HepG2 (cell line): ENCODE data around the gene SYNC. TPM values are rescaled to one million over a fixed set of nuclear protein-coding genes. Genes with fewer than 3 reads are reported as not detected.

Experiments
- ATF7-NPFF ChIP-seq: sonication (generic); formaldehyde crosslinking; IDR thresholded peaks from 2 replicates; pipeline ENCODE4 v1.8.1; 2023; ENCODE audit warnings: mild to moderate bottlenecking, low read depth, missing genetic modification reagents, moderate library complexity
- BRD4 ChIP-seq: sonication (generic); formaldehyde crosslinking; IDR thresholded peaks from 2 replicates; pipeline ENCODE4 v1.4.0; 2020; ENCODE audit warnings: missing genetic modification reagents
- DNMT1 ChIP-seq: sonication (generic); formaldehyde crosslinking; IDR thresholded peaks from 2 replicates; pipeline ENCODE4 v1.5.1; 2020; ENCODE audit warnings: mild to moderate bottlenecking, missing genetic modification reagents
- E2F5 ChIP-seq: sonication (generic); formaldehyde crosslinking; conservative IDR thresholded peaks from 2 replicates; pipeline ENCODE4 v1.4.0; 2020; ENCODE audit warnings: missing genetic modification reagents
- EP300 ChIP-seq, 3 experiments: sonication (generic) in 1 of 3; formaldehyde crosslinking in 1 of 3; IDR thresholded peaks; 2 replicates each; pipeline versions ENCODE4 v1.5.1 to v1.6.1; 2011 to 2020; ENCODE audit warnings: low read depth in 2 of 3, low read length in 2 of 3, borderline replicate concordance in 1 of 3, improper control_type of control experiment in 1 of 3, mild to moderate bottlenecking in 1 of 3, missing genetic modification reagents in 1 of 3, moderate library complexity in 1 of 3
- HCFC1 ChIP-seq: fragments of 150-350 bp; IDR thresholded peaks from 2 replicates; pipeline ENCODE4 v1.6.1; 2014; ENCODE audit warnings: low read depth, low read length
- HOXA7 ChIP-seq: sonication (generic); formaldehyde crosslinking; IDR thresholded peaks from 2 replicates; pipeline ENCODE4 v1.8.1; 2022; ENCODE audit warnings: mild to moderate bottlenecking, missing genetic modification reagents, moderate library complexity
- KAT8 ChIP-seq: IDR thresholded peaks from 2 replicates; pipeline ENCODE4 v1.6.1; 2016; ENCODE audit warnings: missing genetic modification reagents, missing compliant biosample characterization
- MAFF ChIP-seq: IDR thresholded peaks from 2 replicates; pipeline ENCODE4 v1.6.1; 2011; ENCODE audit warnings: low read depth, low read length, improper control_type of control experiment
- MTF1 ChIP-seq: sonication (generic); formaldehyde crosslinking; IDR thresholded peaks from 2 replicates; pipeline ENCODE4 v1.5.0; 2020; ENCODE audit warnings: missing genetic modification reagents
- NFATC3 ChIP-seq: sonication (generic); formaldehyde crosslinking; IDR thresholded peaks from 2 replicates; pipeline ENCODE4 v1.5.1; 2020; ENCODE audit warnings: mild to moderate bottlenecking, missing genetic modification reagents
- NKX3-1 ChIP-seq: sonication (generic); formaldehyde crosslinking; IDR thresholded peaks from 2 replicates; pipeline ENCODE4 v1.5.0; 2020; ENCODE audit warnings: missing genetic modification reagents
- SAP130 ChIP-seq: IDR thresholded peaks from 2 replicates; pipeline ENCODE4 v1.6.1; 2016; ENCODE audit warnings: low read depth
- TCF12 ChIP-seq, 2 experiments: fragments of 450-650 bp in 1 of 2; sonication (generic) in 1 of 2; formaldehyde crosslinking in 1 of 2; IDR thresholded peaks; 2 replicates each; pipeline versions ENCODE4 v1.6.1 to v1.8.0; 2017 to 2022; ENCODE audit warnings: antibody characterized with exemption in 1 of 2, mild to moderate bottlenecking in 1 of 2, missing genetic modification reagents in 1 of 2, moderate library complexity in 1 of 2
- TFE3 ChIP-seq: IDR thresholded peaks from 2 replicates; pipeline ENCODE4 v1.6.1; 2016
- YEATS2 ChIP-seq: sonication (generic); formaldehyde crosslinking; IDR thresholded peaks from 2 replicates; pipeline ENCODE4 v1.4.0; 2020; ENCODE audit warnings: missing genetic modification reagents, borderline replicate concordance
- ZFP36 ChIP-seq: fragments of 150-350 bp; IDR thresholded peaks from 2 replicates; pipeline ENCODE4 v1.6.1; 2018; ENCODE audit warnings: borderline replicate concordance, low read length, low read depth; ENCODE audit not compliant: partially characterized antibody
- ZFP91 ChIP-seq: sonication (generic); formaldehyde crosslinking; IDR thresholded peaks from 2 replicates; pipeline ENCODE4 v1.9.0; 2022; ENCODE audit warnings: missing genetic modification reagents, mild to moderate bottlenecking, borderline replicate concordance
- ZNF558 ChIP-seq: sonication (generic); formaldehyde crosslinking; IDR thresholded peaks from 2 replicates; pipeline ENCODE4 v1.9.0; 2022; ENCODE audit warnings: mild to moderate bottlenecking, missing genetic modification reagents, borderline replicate concordance
- ZNF569 ChIP-seq: sonication (generic); formaldehyde crosslinking; IDR thresholded peaks from 2 replicates; pipeline ENCODE4 v1.5.0; 2020; ENCODE audit warnings: mild to moderate bottlenecking, missing genetic modification reagents, moderate library complexity, borderline replicate concordance
- ZNF570 ChIP-seq: sonication (generic); formaldehyde crosslinking; IDR thresholded peaks from 2 replicates; pipeline ENCODE4 v1.4.0; 2020; ENCODE audit warnings: mild to moderate bottlenecking, missing genetic modification reagents, borderline replicate concordance
- ZNF580 ChIP-seq: IDR thresholded peaks from 2 replicates; pipeline ENCODE4 v1.6.1; 2016; ENCODE audit warnings: low read depth, borderline replicate concordance
- polyA plus RNA-seq, 8 experiments: library from polyadenylated mRNA; depleted of rRNA in 3 of 8; stranded (reverse) in 7 of 8; unstranded in 1 of 8; fragments of >200 nt; fragmentation: Illumina TruSeq in 4 of 8; extraction: Trizol in 4 of 8; gene quantifications; 2 replicates each; pipeline versions ENCODE4 v1.2.1 to v1.2.3, GENCODE V29; 2011 to 2016; ENCODE audit warnings: low read depth in 4 of 8, missing spikeins in 1 of 8, mixed read lengths in 1 of 8; ENCODE audit not compliant: insufficient read depth in 1 of 8
- total RNA-seq, 5 experiments: library from RNA; depleted of rRNA; stranded (reverse); fragments of >200 nt; fragmentation: Illumina TruSeq; extraction: Trizol; gene quantifications; 2 replicates each; pipeline ENCODE4 v1.2.3, GENCODE V29; 2016; ENCODE audit warnings: low read depth in 1 of 5
- TF ChIP-seq, protein P1 (sequence below): sonication (generic); formaldehyde crosslinking; IDR thresholded peaks from 2 replicates; pipeline ENCODE4 v1.8.0; 2022; ENCODE audit warnings: mild to moderate bottlenecking, missing genetic modification reagents

SYNC gene
- total and polyA plus RNA-seq, 2 of the 13 experiments (the other 11 are each of a cell fraction or from before 2014, with no cell fraction given), result 2.4 to 5.4 TPM

DNA sequence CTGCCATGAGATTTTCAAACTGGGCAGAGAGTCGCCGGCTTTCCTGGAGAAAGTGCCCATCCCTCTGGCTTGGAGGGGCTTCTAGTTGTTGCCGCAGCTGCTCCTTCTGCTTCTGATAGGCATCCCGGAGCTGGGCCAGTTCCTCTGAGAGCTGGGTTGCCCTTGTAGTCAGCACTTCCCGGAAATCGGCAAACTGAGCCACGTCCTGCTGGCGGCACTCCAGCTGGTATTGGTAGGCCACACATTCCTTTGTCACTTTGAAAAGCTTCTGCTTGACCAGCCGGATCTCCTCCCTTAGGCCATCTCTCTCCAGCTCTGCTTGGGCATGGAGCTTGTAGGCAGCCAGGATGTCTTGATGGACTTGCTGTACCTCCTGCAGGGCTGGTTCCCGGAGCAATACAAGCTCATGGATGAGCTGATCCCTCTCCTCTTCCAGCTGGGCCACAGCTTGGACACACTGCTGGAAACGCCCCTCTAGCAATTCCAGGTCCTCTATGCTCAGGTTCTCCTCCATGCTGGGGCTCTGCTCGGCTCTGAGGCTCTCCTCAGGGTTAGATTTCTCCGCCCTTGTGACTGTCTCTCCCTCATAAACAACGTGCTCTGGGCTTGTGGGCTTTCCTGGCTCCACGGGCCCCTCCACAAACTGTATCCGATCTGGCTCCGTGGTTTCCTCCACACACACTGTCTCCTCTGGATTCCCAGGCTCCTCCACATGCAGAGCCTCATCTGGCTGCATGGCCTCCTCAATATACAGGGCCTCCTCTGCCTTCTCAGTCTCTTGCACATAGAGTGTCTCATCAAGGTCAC, 7.3 kb downstream of the SYNC start (continued):
- TF ChIP-seq ZNF569 (CRISPR knock-in tag) (no peak), YEATS2 (CRISPR knock-in tag) (0 out of 2 replicates have a peak, but pooled peaks have one; percentile 26), MTF1 (no peak), TFE3 (CRISPR knock-in tag) (no peak), HOXA7 (CRISPR knock-in tag) (no peak), ZNF570 (CRISPR knock-in tag) (no peak), ZNF580 (no peak; the same call in 1 of the 2 replicates), ZFP91 (CRISPR knock-in tag) (0 out of 2 replicates have a peak, but pooled peaks have one; percentile 60), EP300 (IDR thresholded peaks at IDR 0.05; ENCODE audit: low read depth in 2 of 2, low read length in 2 of 2) (no peak), EP300 (CRISPR knock-in tag; IDR thresholded peaks at IDR 0.05; ENCODE audit: borderline replicate concordance) (no peak), ZNF558 (no peak), HCFC1 (no peak), BRD4 (CRISPR knock-in tag) (no peak), SAP130 (peak; percentile 75), DNMT1 (CRISPR knock-in tag) (0 out of 2 replicates have a peak, but pooled peaks have one; percentile 41), MAFF (peak; percentile 34; the same call in 1 of the 2 replicates), KAT8 (peak; percentile 49; the same call in 1 of the 2 replicates), ATF7-NPFF (CRISPR knock-in tag) (no peak), NKX3-1 (CRISPR knock-in tag) (no peak), NFATC3 (CRISPR knock-in tag) (no peak), E2F5 (CRISPR knock-in tag) (no peak), TCF12 (IDR thresholded peaks at IDR 0.05) (no peak), TCF12 (CRISPR knock-in tag; IDR thresholded peaks at IDR 0.05) (peak; percentile 74; the same call in 1 of the 2 replicates), ZFP36 (no peak)
- TF ChIP-seq, protein P1, sequence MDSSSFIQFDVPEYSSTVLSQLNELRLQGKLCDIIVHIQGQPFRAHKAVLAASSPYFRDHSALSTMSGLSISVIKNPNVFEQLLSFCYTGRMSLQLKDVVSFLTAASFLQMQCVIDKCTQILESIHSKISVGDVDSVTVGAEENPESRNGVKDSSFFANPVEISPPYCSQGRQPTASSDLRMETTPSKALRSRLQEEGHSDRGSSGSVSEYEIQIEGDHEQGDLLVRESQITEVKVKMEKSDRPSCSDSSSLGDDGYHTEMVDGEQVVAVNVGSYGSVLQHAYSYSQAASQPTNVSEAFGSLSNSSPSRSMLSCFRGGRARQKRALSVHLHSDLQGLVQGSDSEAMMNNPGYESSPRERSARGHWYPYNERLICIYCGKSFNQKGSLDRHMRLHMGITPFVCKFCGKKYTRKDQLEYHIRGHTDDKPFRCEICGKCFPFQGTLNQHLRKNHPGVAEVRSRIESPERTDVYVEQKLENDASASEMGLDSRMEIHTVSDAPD (CRISPR knock-in tag), result 0 out of 2 replicates have a peak, but pooled peaks have one; percentile 37
